LNCAP (cell line): ENCODE measurements around the gene KLC3.

Experiments
- TF ChIP-seq, protein P1 (sequence below): fragments of 450-650 bp; IDR thresholded peaks from 2 replicates; pipeline ENCODE4 v1.5.1; 2017; ENCODE audit warnings: mild to moderate bottlenecking

KLC3 gene

DNA sequence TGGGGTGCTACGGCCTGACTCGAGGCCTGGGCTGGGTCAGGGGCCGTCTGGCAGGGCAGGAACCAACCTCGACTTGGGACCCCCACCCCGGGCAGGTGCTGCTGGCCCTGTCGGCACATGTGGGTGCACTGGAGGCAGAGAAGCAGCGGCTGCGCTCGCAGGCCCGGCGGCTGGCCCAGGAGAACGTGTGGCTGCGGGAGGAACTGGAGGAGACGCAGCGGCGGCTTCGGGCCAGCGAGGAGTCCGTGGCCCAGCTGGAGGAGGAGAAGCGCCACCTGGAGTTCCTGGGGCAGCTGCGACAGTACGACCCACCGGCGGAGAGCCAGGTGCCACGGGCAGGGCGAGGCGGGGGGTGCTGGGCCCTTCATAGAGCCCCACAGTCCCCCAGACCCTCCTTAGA lies 5.9 kb downstream of the KLC3 start:
- TF ChIP-seq, protein P1, sequence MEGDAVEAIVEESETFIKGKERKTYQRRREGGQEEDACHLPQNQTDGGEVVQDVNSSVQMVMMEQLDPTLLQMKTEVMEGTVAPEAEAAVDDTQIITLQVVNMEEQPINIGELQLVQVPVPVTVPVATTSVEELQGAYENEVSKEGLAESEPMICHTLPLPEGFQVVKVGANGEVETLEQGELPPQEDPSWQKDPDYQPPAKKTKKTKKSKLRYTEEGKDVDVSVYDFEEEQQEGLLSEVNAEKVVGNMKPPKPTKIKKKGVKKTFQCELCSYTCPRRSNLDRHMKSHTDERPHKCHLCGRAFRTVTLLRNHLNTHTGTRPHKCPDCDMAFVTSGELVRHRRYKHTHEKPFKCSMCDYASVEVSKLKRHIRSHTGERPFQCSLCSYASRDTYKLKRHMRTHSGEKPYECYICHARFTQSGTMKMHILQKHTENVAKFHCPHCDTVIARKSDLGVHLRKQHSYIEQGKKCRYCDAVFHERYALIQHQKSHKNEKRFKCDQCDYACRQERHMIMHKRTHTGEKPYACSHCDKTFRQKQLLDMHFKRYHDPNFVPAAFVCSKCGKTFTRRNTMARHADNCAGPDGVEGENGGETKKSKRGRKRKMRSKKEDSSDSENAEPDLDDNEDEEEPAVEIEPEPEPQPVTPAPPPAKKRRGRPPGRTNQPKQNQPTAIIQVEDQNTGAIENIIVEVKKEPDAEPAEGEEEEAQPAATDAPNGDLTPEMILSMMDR = no peak

DNA sequence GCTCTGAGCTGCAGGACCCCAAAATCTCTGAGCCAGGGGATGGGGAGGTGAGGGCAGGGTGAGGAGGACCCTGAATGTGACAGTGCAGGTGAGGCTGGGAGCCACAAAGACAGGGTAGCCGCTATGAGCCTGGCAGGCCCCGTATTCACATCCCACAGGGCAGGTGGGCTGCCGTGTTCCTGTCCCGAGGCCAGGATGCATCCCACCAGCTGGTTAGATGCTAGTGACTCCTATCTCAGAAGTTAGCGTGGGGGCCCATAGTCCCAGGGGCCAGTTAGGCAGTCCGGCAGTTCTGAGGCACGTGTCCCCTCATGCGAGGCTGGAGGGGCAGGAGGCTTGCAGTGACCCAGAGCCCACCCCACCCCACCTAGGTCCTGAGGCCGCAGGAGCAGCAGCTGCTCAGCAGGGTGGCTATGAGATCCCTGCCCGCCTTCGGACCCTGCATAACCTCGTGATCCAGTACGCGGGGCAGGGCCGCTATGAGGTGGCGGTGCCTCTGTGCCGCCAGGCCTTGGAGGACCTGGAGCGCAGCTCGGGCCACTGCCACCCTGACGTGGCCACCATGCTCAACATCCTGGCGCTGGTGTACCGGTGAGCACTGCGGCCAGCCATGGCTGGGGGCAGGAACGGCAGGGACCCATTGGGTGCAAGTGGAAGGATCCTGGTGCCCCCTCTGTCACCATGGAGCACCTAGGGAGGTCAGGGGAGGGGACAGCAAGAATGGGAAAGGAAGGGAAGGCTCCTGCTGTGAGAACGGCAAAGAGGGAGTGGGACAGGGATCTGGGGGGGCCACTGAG lies 7.2 kb downstream of the KLC3 start:
- TF ChIP-seq, protein P1 = no peak

DNA sequence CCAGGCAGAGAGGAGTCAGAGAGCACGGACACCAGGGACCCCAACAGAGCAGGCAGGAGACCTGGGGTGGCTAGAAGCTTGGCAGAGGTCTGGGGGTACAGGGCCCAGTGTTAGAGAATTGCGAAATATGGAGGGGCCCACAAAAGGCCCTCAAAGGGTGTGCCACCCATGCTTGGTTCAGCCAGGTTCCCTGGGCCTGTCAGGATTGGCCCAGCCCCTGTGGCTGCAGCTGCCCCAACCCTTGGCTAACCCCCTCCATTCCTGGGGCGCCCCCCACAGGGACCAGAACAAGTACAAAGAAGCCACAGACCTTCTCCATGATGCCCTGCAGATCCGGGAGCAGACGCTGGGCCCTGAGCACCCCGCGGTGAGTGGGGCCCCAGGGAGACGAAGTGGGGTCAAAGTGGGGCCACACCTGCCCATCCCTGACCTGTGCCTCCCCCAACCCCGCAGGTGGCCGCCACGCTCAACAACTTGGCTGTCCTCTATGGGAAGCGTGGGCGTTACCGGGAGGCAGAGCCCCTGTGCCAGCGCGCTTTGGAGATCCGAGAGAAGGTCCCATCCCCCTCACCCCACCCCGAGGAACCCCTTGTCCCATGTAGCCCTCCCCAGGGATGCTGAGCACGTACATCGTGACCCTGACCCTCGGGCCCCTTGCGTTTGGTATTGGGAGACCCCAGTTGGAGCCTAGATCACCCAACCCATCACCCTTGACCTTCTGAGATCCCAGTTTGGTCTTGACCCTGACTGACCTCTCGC lies 8.0 kb downstream of the KLC3 start:
- TF ChIP-seq, protein P1 = no peak

DNA sequence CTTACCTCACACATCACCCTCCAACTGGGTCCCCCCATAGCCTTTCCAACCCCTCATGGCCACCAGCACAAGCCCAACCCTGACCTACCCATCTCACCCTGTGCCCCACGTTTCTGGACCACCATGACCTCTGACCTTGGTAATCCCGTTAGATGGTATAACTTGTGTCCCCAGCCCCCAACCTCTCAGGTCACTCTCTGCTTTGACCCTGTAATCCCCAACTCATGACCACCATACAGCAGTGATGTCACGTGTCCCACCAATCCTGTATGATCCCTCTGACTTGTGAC lies 8.5 kb downstream of the KLC3 start:
- TF ChIP-seq, protein P1 = no peak

DNA sequence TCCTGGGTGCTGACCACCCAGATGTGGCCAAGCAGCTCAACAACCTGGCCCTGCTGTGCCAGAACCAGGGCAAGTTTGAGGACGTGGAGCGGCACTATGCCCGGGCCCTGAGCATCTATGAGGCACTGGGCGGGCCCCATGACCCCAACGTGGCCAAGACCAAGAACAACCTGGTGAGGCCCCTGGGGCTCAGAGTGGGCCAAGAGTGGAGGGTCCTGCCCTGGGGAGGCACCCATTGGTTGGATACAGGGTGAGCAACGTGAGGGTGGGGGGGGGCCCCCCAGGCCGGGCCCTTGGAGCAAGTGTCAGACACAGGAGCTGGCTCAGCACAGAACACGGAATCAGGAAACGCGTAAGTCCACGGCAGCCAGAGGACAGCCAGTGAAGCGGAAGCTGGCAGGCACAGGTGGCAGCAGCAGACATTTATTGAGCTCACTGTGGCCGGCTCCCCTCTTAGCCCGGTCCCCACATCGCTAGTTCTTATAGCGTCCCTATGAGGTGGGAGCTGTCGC lies 8.9 kb downstream of the KLC3 start:
- TF ChIP-seq, protein P1 = no peak

DNA sequence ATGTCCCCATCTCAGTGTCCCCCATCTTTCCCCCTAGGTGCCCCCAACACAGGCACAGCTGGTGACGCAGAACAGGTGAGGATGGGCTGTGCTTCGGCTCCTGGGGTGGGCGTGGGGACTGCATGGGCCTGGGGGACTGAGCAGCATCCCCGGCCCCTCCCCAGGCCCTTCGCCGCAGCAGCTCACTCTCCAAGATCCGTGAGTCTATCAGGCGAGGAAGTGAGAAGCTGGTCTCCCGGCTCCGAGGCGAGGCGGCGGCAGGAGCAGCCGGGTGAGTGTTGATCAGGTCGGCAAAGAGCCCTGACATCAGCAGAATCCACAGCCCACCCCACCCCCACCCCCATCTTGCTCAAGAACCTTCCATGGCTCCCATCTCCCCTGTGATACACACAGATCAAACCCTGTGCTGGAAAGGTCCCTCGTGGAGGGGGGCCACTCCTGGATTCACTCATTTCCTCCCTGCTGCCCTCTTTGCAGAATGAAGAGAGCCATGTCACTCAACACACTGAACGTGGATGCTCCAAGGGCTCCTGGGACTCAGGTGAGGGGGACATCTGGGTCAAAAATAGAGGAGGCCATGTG lies 10.0 kb downstream of the KLC3 start:
- TF ChIP-seq, protein P1 = no peak

DNA sequence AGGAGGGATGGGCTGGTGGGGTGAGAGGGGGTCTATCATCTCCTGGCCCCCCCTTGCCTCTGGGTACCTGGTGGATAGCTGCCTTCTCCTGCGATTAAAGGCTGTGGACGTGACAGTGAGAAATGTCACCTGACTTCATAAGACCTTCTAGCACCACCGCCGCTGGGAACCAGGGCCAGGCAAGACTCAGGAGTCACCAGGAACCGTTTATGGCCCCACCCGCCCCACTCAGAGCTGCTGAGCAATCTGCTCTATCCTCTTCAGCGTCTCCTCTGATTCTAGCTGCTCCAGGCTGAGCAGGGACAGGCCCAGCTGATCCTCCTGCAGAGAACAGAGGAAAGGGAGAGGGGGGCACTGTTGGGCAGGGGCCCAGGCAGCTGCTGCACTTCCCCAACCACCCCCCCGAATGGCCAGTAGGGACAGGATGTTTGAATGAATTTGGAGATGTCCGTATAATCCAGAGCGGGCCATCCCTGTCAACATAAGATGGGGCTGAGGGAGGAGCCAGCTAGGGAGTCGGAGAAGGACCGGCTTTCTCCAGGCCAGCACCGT lies 10.9 kb downstream of the KLC3 start:
- TF ChIP-seq, protein P1 = no peak
